Cardiac muscle cell (in vitro differentiated cells and primary cell): ENCODE data around the gene HSF5. TPM values are rescaled to one million over a fixed set of nuclear protein-coding genes. Genes with fewer than 3 reads are reported as not detected.

Experiments used
- DNase-seq, 2 donors: peaks; one replicate each; pipeline versions ENCODE4 v3.0.0 to v3.0.0-alpha.2; 2010 to 2017; ENCODE audit warnings: low read depth in 1 of 2, low spot score in 1 of 2
- H3K27ac ChIP-seq: fragments of 200-600 bp; sonication (generic); 2 replicates; pipeline ENCODE4 v1.5.1; 2016
- H3K27me3 ChIP-seq: fragments of 200-600 bp; sonication (generic); 2 replicates; pipeline ENCODE4 v1.6.0; 2016; ENCODE audit warnings: control low read depth
- H3K36me3 ChIP-seq: fragments of 200-600 bp; sonication (generic); 2 replicates; pipeline ENCODE4 v1.5.1; 2016; ENCODE audit warnings: control low read depth
- H3K4me1 ChIP-seq: fragments of 200-600 bp; sonication (generic); 2 replicates; pipeline ENCODE4 v1.8.1; 2017; ENCODE audit warnings: low read depth, mild to moderate bottlenecking, mixed run types
- H3K4me3 ChIP-seq: fragments of 200-600 bp; sonication (generic); 2 replicates; pipeline ENCODE4 v1.5.1; 2016; ENCODE audit warnings: mild to moderate bottlenecking
- H3K9me3 ChIP-seq: fragments of 200-600 bp; sonication (generic); 2 replicates; pipeline ENCODE4 v1.5.1; 2017; ENCODE audit warnings: low read depth, mild to moderate bottlenecking, control low read depth
- polyA plus RNA-seq: library from polyadenylated mRNA; unstranded; fragments of >200 nt; fragmentation: Nextera tagmentation; extraction: Ambion mirVana; gene quantifications from 2 replicates; pipeline ENCODE4 v1.2.1, GENCODE V29; 2016
- total RNA-seq: library from RNA; depleted of rRNA; stranded (reverse); fragments of >200 nt; gene quantifications from 2 replicates; pipeline ENCODE4 v1.2.3, GENCODE V29; 2016
- TF ChIP-seq, protein P1 (sequence below): IDR thresholded peaks from 2 replicates; pipeline ENCODE4 v1.5.1; 2012; ENCODE audit warnings: low read depth, mild to moderate bottlenecking, low read length

The HSF5 gene
- total and polyA plus RNA-seq, 2 experiments from 2014 or later: 0.03 TPM; not detected in 1

DNA sequence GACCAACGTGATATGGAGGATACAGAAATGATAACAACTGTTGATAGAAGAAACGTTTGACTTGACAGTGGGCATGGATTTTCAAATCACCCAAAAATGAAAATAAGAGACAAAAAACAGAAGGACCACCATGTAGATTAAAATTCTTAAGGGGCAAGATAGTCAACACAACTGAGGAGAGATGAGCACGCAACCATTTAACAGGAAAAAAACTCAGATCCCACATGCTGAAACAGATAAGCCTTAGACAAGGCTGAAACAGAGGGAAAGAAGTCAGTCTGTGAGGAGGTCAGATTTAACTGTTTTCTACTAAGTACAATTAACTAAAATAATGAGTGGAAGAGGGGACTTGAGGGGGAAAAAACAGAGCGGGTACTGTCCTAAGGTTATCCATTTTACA lies 92.0 kb downstream of the HSF5 start:
- Histone ChIP-seq H3K27ac (no peak overlapping the region), H3K9me3 (no peaks in the 10 kb centered on the region), H3K27me3 (no peaks in the 10 kb centered on the region)

DNA sequence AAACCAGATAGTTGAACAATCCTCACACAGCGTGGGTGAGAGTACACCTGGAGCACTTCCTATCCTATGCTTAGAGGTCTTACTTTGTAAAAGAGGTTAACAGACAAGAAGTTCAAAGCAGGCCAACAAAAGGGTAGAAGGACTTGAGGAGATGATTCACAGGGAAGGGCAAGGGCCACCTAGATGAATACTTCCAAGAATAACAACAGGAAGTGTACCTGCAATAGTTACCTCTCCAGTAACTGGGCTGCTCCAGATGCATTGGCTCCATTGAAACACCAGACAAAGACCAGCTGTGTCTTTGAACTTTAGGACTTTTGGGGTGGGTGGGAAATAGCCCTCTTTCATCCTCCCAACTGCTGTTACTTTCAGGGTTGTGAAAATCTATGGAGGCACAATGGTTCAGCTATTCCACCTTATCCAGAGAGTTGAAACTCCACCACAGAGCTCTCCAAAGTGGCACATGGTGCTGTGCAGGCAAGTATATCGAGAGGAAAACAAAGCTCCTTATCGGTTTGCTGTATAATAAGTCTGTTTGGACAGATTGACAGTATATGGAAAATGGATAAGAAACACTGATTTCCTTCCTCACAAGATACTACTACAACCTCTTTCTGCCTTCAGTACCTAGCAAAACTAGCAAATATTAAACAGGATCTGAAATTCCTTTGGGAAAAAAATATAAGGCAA lies 93.5 kb downstream of the HSF5 start:
- Histone ChIP-seq H3K27ac (no peak overlapping the region), H3K9me3 (no peaks in the 10 kb centered on the region), H3K4me1 (peaks cover 35% of the 10 kb centered on the region), H3K36me3 (no peaks in the 10 kb centered on the region), H3K4me3 (no peak overlapping the region), H3K27me3 (no peaks in the 10 kb centered on the region)
- TF ChIP-seq, protein P1, sequence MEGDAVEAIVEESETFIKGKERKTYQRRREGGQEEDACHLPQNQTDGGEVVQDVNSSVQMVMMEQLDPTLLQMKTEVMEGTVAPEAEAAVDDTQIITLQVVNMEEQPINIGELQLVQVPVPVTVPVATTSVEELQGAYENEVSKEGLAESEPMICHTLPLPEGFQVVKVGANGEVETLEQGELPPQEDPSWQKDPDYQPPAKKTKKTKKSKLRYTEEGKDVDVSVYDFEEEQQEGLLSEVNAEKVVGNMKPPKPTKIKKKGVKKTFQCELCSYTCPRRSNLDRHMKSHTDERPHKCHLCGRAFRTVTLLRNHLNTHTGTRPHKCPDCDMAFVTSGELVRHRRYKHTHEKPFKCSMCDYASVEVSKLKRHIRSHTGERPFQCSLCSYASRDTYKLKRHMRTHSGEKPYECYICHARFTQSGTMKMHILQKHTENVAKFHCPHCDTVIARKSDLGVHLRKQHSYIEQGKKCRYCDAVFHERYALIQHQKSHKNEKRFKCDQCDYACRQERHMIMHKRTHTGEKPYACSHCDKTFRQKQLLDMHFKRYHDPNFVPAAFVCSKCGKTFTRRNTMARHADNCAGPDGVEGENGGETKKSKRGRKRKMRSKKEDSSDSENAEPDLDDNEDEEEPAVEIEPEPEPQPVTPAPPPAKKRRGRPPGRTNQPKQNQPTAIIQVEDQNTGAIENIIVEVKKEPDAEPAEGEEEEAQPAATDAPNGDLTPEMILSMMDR: no peak
- no peak for DNase-seq

More for the DNA sequence above, 92.0 kb downstream of the HSF5 start:
- H3K4me3 ChIP-seq: no peak overlapping the region
- H3K4me1 ChIP-seq: peaks cover 22% of the 10 kb centered on the region
- no peaks in the 10 kb centered on the region for H3K36me3 ChIP-seq
- TF ChIP-seq, protein P1: no peak
- no peak for DNase-seq

DNA sequence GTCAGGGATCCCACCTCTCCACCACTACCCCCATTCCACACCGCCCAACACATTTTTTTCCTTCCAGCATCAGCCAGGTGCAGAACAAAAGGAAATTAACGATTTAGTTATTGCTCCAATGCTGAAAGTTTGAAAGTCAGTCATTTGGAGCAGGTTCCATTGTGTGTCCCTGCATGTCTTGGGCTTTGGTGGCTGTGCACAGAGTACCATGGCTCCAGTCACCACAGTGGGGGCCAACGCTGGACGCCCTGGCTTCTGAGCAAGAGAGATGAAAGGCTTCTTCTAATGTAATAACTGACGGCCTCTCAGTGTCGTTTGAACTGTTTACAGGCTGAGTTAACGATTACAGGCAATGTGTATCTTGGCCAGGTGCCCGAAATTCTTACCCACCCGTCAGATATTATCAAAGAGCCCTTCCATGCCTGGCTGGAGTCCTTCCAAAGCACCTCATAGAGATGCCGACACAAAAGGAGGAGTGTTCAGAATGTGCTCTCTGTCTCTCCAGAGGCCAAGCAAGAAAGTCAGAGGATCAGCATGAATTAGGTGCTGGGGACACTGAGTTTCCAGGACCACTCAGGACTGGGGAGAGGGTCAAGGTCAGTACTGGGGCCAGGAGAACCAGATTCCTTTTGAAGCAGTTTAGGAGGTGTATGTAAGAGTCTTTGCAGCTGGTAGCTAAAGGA lies 96.8 kb downstream of the HSF5 start:
- H3K27me3 ChIP-seq: no peaks in the 10 kb centered on the region
- peaks cover 44% of the 10 kb centered on the region for H3K4me1 ChIP-seq
- TF ChIP-seq, protein P1: no peak
- no peak overlapping the region for H3K4me3 ChIP-seq
- H3K27ac ChIP-seq: peak overlapping the region; percentile 64
- no peaks in the 10 kb centered on the region for H3K36me3 ChIP-seq
- peak; percentile 80 to 89 for DNase-seq
- H3K9me3 ChIP-seq: no peaks in the 10 kb centered on the region

DNA sequence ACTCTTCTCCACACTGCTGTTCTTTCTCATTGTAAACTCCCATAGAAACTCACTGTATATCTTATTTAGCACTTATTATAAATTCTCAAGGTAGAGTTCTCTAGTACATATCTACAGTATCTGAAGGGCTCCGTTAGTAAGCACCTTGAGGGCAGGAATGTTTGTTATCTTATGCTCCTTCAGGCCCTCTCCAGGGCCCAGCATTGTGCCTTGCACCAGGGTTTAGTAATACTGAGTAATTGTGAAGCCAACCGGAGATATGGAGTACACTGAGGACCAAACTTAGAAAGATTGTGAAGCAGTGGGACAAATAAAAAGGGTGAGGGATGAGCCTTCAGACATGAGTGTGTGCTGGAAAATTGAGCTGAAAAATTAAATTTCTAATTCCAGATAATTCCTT lies 97.3 kb downstream of the HSF5 start:
- H3K4me1 ChIP-seq: peaks cover 38% of the 10 kb centered on the region
- no peaks in the 10 kb centered on the region for H3K36me3 ChIP-seq
- H3K4me3 ChIP-seq: no peak overlapping the region

DNA sequence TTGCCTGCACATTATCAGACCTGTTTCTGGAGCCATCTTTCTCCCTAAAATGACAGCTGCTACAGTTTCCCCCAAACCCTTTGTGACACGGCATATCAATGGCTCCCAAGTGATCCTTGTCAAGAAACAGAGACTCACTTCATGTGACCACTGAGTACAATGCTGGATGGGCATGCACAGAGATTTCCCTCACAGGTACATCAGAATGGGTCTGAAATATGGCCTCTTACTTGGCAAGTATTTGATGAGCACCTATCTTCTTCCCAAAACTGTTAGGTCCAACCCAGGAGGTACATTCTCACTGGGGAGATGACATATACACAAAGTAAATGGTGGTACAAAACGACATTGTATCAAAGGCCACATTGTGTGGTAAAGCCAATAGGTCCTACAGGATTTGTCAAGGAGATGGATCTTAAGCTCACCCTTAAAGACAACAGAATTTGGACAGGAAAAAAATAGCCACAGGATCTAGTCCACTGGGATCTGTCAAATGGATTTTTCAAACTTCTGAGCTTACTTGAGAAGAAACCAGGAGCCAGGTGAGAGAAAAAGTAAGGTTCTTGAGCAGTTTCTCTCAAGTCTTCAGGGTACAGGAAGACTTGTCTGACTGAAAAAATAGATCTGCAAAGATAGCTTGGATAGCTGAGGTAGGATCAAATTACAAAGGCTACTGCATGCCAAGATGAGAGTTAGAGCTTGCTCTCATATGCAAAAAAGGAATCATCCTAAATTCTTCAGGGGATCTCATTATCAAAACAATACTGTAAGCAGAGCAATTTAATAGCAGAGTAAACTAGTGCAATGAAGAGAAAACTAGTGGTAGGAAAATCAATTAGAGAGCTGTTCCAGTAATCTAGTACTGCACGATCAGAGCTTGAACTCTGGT lies 99.7 kb downstream of the HSF5 start:
- TF ChIP-seq, protein P1: no peak
- H3K4me3 ChIP-seq: no peak overlapping the region
- no peak for DNase-seq

More for the DNA sequence above, 97.3 kb downstream of the HSF5 start:
- TF ChIP-seq, protein P1: no peak
- no peaks in the 10 kb centered on the region for H3K27me3 ChIP-seq
- no peak for DNase-seq
- peak overlapping the region; percentile 64 for H3K27ac ChIP-seq
- H3K9me3 ChIP-seq: no peaks in the 10 kb centered on the region

More for the DNA sequence above, 99.7 kb downstream of the HSF5 start:
- Histone ChIP-seq H3K9me3 (no peaks in the 10 kb centered on the region), H3K4me1 (peaks cover 43% of the 10 kb centered on the region), H3K36me3 (no peaks in the 10 kb centered on the region), H3K27ac (no peak overlapping the region), H3K27me3 (no peaks in the 10 kb centered on the region)
